Motor neuron (in vitro differentiated cells): ENCODE measurements around the gene CSAD. TPM values are rescaled to one million over a fixed set of nuclear protein-coding genes. Genes with fewer than 3 reads are reported as not detected.
"Not testable (repeated sequence)": the region's sequence is repeated elsewhere in the genome, so short reads cannot be mapped to it uniquely, and the experiment has no call there.

Experiments used
- ATAC-seq, 8 experiments: fragments of 200-7000 bp; cut with Tn5 transposase; replicated peaks in 6 of 8; 2 replicates each; pipeline ENCODE4 v1.8.0; 2021; ENCODE audit warnings: mild to moderate bottlenecking in 8 of 8, moderate library complexity in 8 of 8
- H3K27ac ChIP-seq, 2 donors: fragments of 250-450 bp; sonication (Bioruptor Pico); 2 replicates each; pipeline ENCODE4 v1.9.0; 2021; ENCODE audit warnings: antibody characterized with exemption in 2 of 2, mild to moderate bottlenecking in 2 of 2, moderate library complexity in 1 of 2
- H3K4me1 ChIP-seq, 2 donors: fragments of 250-450 bp; sonication (Bioruptor Pico); replicated peaks in 1 of 2; 2 replicates each; pipeline ENCODE4 v1.6.1; 2021; ENCODE audit warnings: antibody characterized with exemption in 2 of 2, mild to moderate bottlenecking in 2 of 2, moderate library complexity in 1 of 2
- H3K4me3 ChIP-seq, 5 donors: fragments of 250-450 bp; sonication (Bioruptor Pico); 2 replicates each; pipeline ENCODE4 v1.9.0; 2021; ENCODE audit warnings: antibody characterized with exemption in 5 of 5, mild to moderate bottlenecking in 5 of 5, moderate library complexity in 4 of 5
- WGBS, 10 experiments: fragments of 450-650 bp; shearing (Covaris generic); methylation state at CpG; one replicate each; pipeline ENCODE4 v1.0.0; 2022; 5-methylcytosine and 5-hydroxymethylcytosine counted together
- in situ Hi-C, 9 experiments: fragments of 400-800 bp; cut with MboI; loops; one replicate each; pipeline ENCODE4 v1.15.0; 2021; ENCODE audit warnings: low sequenced_read_pairs in 9 of 9, low pct_unique_long_range_greater_than_20kb in 2 of 9; ENCODE audit not compliant: unreplicated experiment in 9 of 9
- total RNA-seq, 8 experiments: library from RNA; unstranded; fragments of 300-600 nt; gene quantifications; 2 replicates each; pipeline versions ENCODE4 v1.2.3 to v1.2.4, GENCODE V29; 2022

CSAD gene
- total RNA-seq, 8 experiments from 2014 or later, result 8.0 to 106 (median 27.7) TPM

GRCh38 chr12:53113951-53114350 lies 66.8 kb downstream of the CSAD start:
- ATAC-seq, result no peak
- in situ Hi-C loops, result no loop called here
- Histone ChIP-seq H3K4me3 (no peak overlapping the region), H3K4me1 (no peaks in the 10 kb centered on the region), H3K27ac (no peak overlapping the region)

- in situ Hi-C loops, result no loop called here
- peak in 2 of 8 experiments; percentile 52 to 69 for ATAC-seq
- H3K27ac ChIP-seq, result no peak overlapping the region
- H3K4me1 ChIP-seq, result no peaks in the 10 kb centered on the region
- WGBS, 10 experiments, result 25 to 76% (median 42%) methylated on average over 1 to 11 of the region's 12 CpGs; no CpG with 5 or more reads in 4 of the 10 experiments
- H3K4me3 ChIP-seq, result no peak overlapping the region
These were observed 67.5 kb downstream of the CSAD start for GRCh38 chr12:53113136-53113705.

- H3K4me1 ChIP-seq, H3K4me3 ChIP-seq, in situ Hi-C loops, H3K27ac ChIP-seq, ATAC-seq: not testable (repeated sequence)
- 80 to 100% (median 91%) methylated on average over 2 to 7 of the region's 7 CpGs for WGBS, 10 experiments
These were observed 68.3 kb downstream of the CSAD start for GRCh38 chr12:53112431-53112830.

Other genes starting within 250 kb of the CSAD start
- 10 to 100 TPM in 4 of 8 experiments, 1 to 10 TPM in 3, under 1 TPM in 1; 0.43 to 88.6 (median 14.6) TPM for gene KRT18, start 231.8 kb downstream of the CSAD start, total RNA-seq
- gene EIF4B, start 174.5 kb downstream of the CSAD start, total RNA-seq, result 100 to 1,000 TPM; 367 to 585 (median 537) TPM
- gene TNS2, start 130.9 kb downstream of the CSAD start, total RNA-seq, result 10 to 100 TPM in 3 of 8 experiments, 1 to 10 TPM in 5; 3.4 to 24.6 (median 7.6) TPM
- gene SPRYD3, start 101.5 kb downstream of the CSAD start, total RNA-seq, result 10 to 100 TPM; 10.8 to 40.1 (median 17.9) TPM
- gene IGFBP6, start 83.3 kb downstream of the CSAD start, total RNA-seq, result 100 to 1,000 TPM in 1 of 8 experiments, 10 to 100 TPM in 1, 1 to 10 TPM in 4, under 1 TPM in 2; 0.41 to 480 (median 1.9) TPM
- 1 to 10 TPM in 2 of 8 experiments, not detected in 6; 1.0 to 1.8 TPM for gene SOAT2, start 77.4 kb downstream of the CSAD start, total RNA-seq
- gene ZNF740, start 203 bp downstream of the CSAD start, total RNA-seq, result 10 to 100 TPM; 13.8 to 39.8 (median 19.1) TPM
- 1 to 10 TPM in 3 of 8 experiments, under 1 TPM in 5; 0.05 to 1.6 (median 0.80) TPM for gene ITGB7, start 26.3 kb upstream of the CSAD start, total RNA-seq
- 10 to 100 TPM in 3 of 8 experiments, 1 to 10 TPM in 4, under 1 TPM in 1; 0.33 to 37.3 (median 4.2) TPM for gene RARG, start 51.3 kb upstream of the CSAD start, total RNA-seq
- gene ESPL1, start 87.4 kb upstream of the CSAD start, total RNA-seq, result 10 to 100 TPM in 3 of 8 experiments, under 1 TPM in 5; 0.50 to 15.2 (median 0.66) TPM
- gene PFDN5, start 114.6 kb upstream of the CSAD start, total RNA-seq, result 1,000 to 10,000 TPM in 4 of 8 experiments, 100 to 1,000 TPM in 4; 433 to 1,182 (median 923) TPM
- 100 to 1,000 TPM in 1 of 8 experiments, 10 to 100 TPM in 7; 70.2 to 101 (median 87.1) TPM for gene MYG1, start 118.8 kb upstream of the CSAD start, total RNA-seq
- 100 to 1,000 TPM in 1 of 8 experiments, 10 to 100 TPM in 7; 46.8 to 111 (median 64.1) TPM for gene AAAS, start 140.7 kb upstream of the CSAD start, total RNA-seq
- gene SP7, start 155.4 kb upstream of the CSAD start, total RNA-seq, result 1 to 10 TPM in 1 of 8 experiments, under 1 TPM in 7; 0.14 to 1.4 (median 0.24) TPM
- gene SP1, start 199.3 kb upstream of the CSAD start, total RNA-seq, result 10 to 100 TPM; 17.2 to 56.3 (median 31.1) TPM
- 1 to 10 TPM in 1 of 8 experiments, under 1 TPM in 4, not detected in 3; 0.13 to 2.4 (median 0.38) TPM for gene AMHR2, start 242.9 kb upstream of the CSAD start, total RNA-seq